GM23338 (cell line): ENCODE data around the gene CLCN1. TPM values are rescaled to one million over a fixed set of nuclear protein-coding genes. Genes with fewer than 3 reads are reported as not detected.

Experiments used
- ATAC-seq: fragments of 200-7000 bp; cut with Tn5 transposase; 3 replicates; pipeline ENCODE4 v1.9.1; 2020
- DNase-seq: peaks from one replicate; pipeline ENCODE4 v3.0.0-alpha.2; 2015; ENCODE audit warnings: low spot score
- H2AFZ ChIP-seq: fragments of 200-600 bp; sonication (generic); 2 replicates; pipeline ENCODE4 v1.8.0; 2016; ENCODE audit warnings: antibody characterized with exemption, mild to moderate bottlenecking, moderate library complexity
- H3F3A ChIP-seq: fragments of 200-600 bp; sonication (generic); replicated peaks from 2 replicates; pipeline ENCODE4 v1.8.0; 2017; ENCODE audit warnings: antibody characterized with exemption, mixed run types, low read depth
- H3K27ac ChIP-seq: fragments of 200-600 bp; sonication (generic); 2 replicates; pipeline ENCODE4 v1.6.1; 2016; ENCODE audit warnings: low read depth
- H3K27me3 ChIP-seq: fragments of 200-600 bp; sonication (generic); 2 replicates; pipeline ENCODE4 v1.8.0; 2016; ENCODE audit warnings: mild to moderate bottlenecking, mixed run types, moderate library complexity; ENCODE audit not compliant: insufficient read depth
- H3K36me3 ChIP-seq: fragments of 200-600 bp; sonication (generic); 2 replicates; pipeline ENCODE4 v1.8.0; 2016; ENCODE audit warnings: mild to moderate bottlenecking; ENCODE audit not compliant: insufficient read depth
- H3K4me1 ChIP-seq: fragments of 200-600 bp; sonication (generic); 2 replicates; pipeline ENCODE4 v1.8.0; 2016; ENCODE audit warnings: mild to moderate bottlenecking, moderate library complexity; ENCODE audit not compliant: insufficient read depth
- H3K4me2 ChIP-seq: fragments of 200-600 bp; sonication (generic); 2 replicates; pipeline ENCODE4 v1.7.1; 2017; ENCODE audit warnings: mixed run types
- H3K4me3 ChIP-seq: fragments of 200-600 bp; sonication (generic); 2 replicates; pipeline ENCODE4 v1.6.1; 2016; ENCODE audit warnings: mixed run types
- H3K79me2 ChIP-seq: fragments of 200-600 bp; sonication (generic); replicated peaks from 2 replicates; pipeline ENCODE4 v1.8.0; 2017; ENCODE audit warnings: mild to moderate bottlenecking; ENCODE audit not compliant: insufficient read depth
- H3K9me2 ChIP-seq: fragments of 200-600 bp; sonication (generic); 2 replicates; pipeline ENCODE4 v1.8.0; 2017; ENCODE audit not compliant: insufficient read depth
- H4K20me1 ChIP-seq: fragments of 200-600 bp; sonication (generic); replicated peaks from 2 replicates; pipeline ENCODE4 v1.8.0; 2017; ENCODE audit warnings: mild to moderate bottlenecking; ENCODE audit not compliant: insufficient read depth
- H3K27ac Mint-ChIP-seq: 2 replicates; pipeline ENCODE4 v1.8.0; 2020; ENCODE audit warnings: inconsistent platforms, mild to moderate bottlenecking, moderate library complexity, mixed read lengths
- H3K27me3 Mint-ChIP-seq: 3 replicates; pipeline ENCODE4 v1.8.0; 2022; ENCODE audit warnings: low read depth, mild to moderate bottlenecking, moderate library complexity, mixed read lengths, inconsistent platforms; ENCODE audit not compliant: insufficient read depth, poor library complexity
- H3K36me3 Mint-ChIP-seq: 3 replicates; pipeline ENCODE4 v1.8.0; 2021; ENCODE audit warnings: low read depth, mild to moderate bottlenecking, inconsistent platforms, moderate library complexity, mixed read lengths
- H3K4me1 Mint-ChIP-seq: 3 replicates; pipeline ENCODE4 v1.8.0; 2020; ENCODE audit warnings: mild to moderate bottlenecking, inconsistent platforms, mixed read lengths
- H3K4me3 Mint-ChIP-seq: 3 replicates; pipeline ENCODE4 v1.8.0; 2021; ENCODE audit warnings: moderate library complexity, mild to moderate bottlenecking, inconsistent platforms, mixed read lengths
- H3K9me3 Mint-ChIP-seq: 3 replicates; pipeline ENCODE4 v1.8.0; 2020; ENCODE audit warnings: moderate library complexity, mild to moderate bottlenecking, inconsistent platforms, mixed read lengths
- CTCF ChIP-seq, 2 experiments: fragments of 200-600 bp in 1 of 2; sonication (generic) in 1 of 2; conservative IDR thresholded peaks; 2 replicates each; pipeline versions ENCODE4 v1.5.1 to v1.6.1; 2016 to 2017; ENCODE audit warnings: antibody characterized with exemption in 2 of 2, low read depth in 2 of 2, mild to moderate bottlenecking in 2 of 2, moderate library complexity in 1 of 2
- ETS1 ChIP-seq: IDR thresholded peaks from 2 replicates; pipeline ENCODE4 v1.6.1; 2016; ENCODE audit warnings: antibody characterized with exemption
- NANOG ChIP-seq: IDR thresholded peaks from 2 replicates; pipeline ENCODE4 v1.6.1; 2016; ENCODE audit warnings: antibody characterized with exemption, borderline replicate concordance
- REST ChIP-seq: IDR thresholded peaks from one replicate; pipeline ENCODE4 v1.6.1; 2018; ENCODE audit warnings: antibody characterized with exemption; ENCODE audit not compliant: unreplicated experiment
- ZNF462 ChIP-seq: fragments of 250-450 bp; sonication (Bioruptor Pico); IDR thresholded peaks from 2 replicates; pipeline ENCODE4 v1.5.0; 2020; ENCODE audit warnings: mild to moderate bottlenecking, moderate library complexity
- polyA plus RNA-seq: library from polyadenylated mRNA; unstranded; fragments of >200 nt; fragmentation: Nextera tagmentation; extraction: Ambion mirVana; gene quantifications from 2 replicates; pipeline ENCODE4 v1.2.1, GENCODE V29; 2016
- total RNA-seq: library from RNA; depleted of rRNA; stranded (reverse); fragments of >200 nt; shearing (Covaris generic); gene quantifications from 2 replicates; pipeline ENCODE4 v1.2.3, GENCODE V29; 2014

Gene CLCN1
- total and polyA plus RNA-seq, 2 experiments from 2014 or later, result 0.38 to 0.48 TPM

GRCh38 chr7:143388051-143388450 is 72.1 kb downstream of the CLCN1 start:
- DNase-seq (no peak), ATAC-seq (no peak)
- Histone ChIP-seq H3K79me2 (peaks cover 34% of the 10 kb centered on the region), H2AFZ (no peak overlapping the region), H3K4me1 (peaks cover 5% of the 10 kb centered on the region; the same call in 1 of the 2 replicates), H3F3A (peaks cover 64% of the 10 kb centered on the region), H3K9me2 (no peaks in the 10 kb centered on the region), H4K20me1 (peaks cover 27% of the 10 kb centered on the region), H3K4me2 (no peak overlapping the region), H3K36me3 (peaks cover 15% of the 10 kb centered on the region), H3K4me3 (no peak overlapping the region), H3K27ac (0 out of 2 replicates have a peak overlapping the region, but pooled peaks have one; percentile 50), H3K27me3 (no peaks in the 10 kb centered on the region)
- H3K27ac Mint-ChIP-seq, result peak overlapping the region; percentile 53; the same call in 1 of the 2 replicates
- peaks cover 8% of the 10 kb centered on the region; the same call in 2 of the 3 replicates for H3K4me1 Mint-ChIP-seq
- H3K36me3 Mint-ChIP-seq, result peaks cover 48% of the 10 kb centered on the region
- H3K27me3 Mint-ChIP-seq, result peaks cover 28% of the 10 kb centered on the region
- TF ChIP-seq ETS1 (no peak), NANOG (no peak), ZNF462 (CRISPR knock-in tag) (no peak), CTCF (conservative IDR thresholded peaks at IDR 0.05; ENCODE audit: low read depth in 2 of 2) (no peak), REST (no peak)
- H3K9me3 Mint-ChIP-seq, result no peaks in the 10 kb centered on the region; the same call in 2 of the 3 replicates
- H3K4me3 Mint-ChIP-seq, result no peak overlapping the region
